ENCODE results near the gene NRAS.
"Not testable (repeated sequence)": the region's sequence is repeated elsewhere in the genome, so short reads cannot be mapped to it uniquely, and the experiment has no call there.

Gene NRAS

GRCh38 chr1:114716304-114717170, at the start of gene NRAS:
TSS of gene NRAS (minus strand) at chr1:114716771. CDS start at chr1:114716160, 611 bp downstream.
- no peaks in the 10 kb centered on the region for H3K9me3 ChIP-seq (ENCODE audit: control insufficient read depth, low read length)
- H3K9ac ChIP-seq (ENCODE audit: low read length), result peak within 1 kb of the TSS; percentile 97
- H3K36me3 ChIP-seq (ENCODE audit: control insufficient read depth, insufficient read depth, low read length, severe bottlenecking), result peaks cover 72% of the 10 kb centered on the region
- H3K4me3 ChIP-seq (ENCODE audit: low read length), result peak within 1 kb of the TSS; percentile 93
- peaks cover 26% of the 10 kb centered on the region for H3K4me1 ChIP-seq (ENCODE audit: control insufficient read depth, insufficient read depth, low read length)
- H3K27me3 ChIP-seq (replicated peaks; ENCODE audit: control insufficient read depth, insufficient read depth, low read length), result no peaks in the 10 kb centered on the region
- DNase-seq (ENCODE audit: low read depth), result peak; percentile 98

DNA sequence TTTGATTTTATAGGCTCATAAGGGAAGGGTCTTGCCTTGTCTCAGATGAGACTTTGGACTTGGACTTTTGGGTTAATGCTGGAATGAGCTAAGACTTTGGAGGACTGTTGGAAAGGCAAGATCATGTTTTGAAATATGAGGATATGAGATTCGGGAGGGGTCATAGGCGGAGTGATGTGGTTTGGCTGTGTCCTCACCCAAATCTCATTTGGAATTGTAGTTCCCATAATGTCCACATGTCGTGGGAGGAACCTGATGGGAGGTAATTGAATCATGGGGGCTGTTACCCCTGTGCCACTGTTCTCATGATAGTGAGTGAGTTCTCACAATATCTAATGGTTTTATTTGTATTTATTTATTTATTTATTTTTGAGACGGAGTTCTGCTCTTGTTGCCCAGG, 48.1 kb upstream of the NRAS start:
- no peak overlapping the region for H3K4me3 ChIP-seq (ENCODE audit: low read length)
- H3K36me3 ChIP-seq (ENCODE audit: control insufficient read depth, insufficient read depth, low read length, severe bottlenecking), result peaks cover 20% of the 10 kb centered on the region
- H3K4me1 ChIP-seq (ENCODE audit: control insufficient read depth, insufficient read depth, low read length), result no peaks in the 10 kb centered on the region
- DNase-seq (ENCODE audit: low read depth), result no peak
- H3K9ac ChIP-seq (ENCODE audit: low read length), result no peak overlapping the region
- H3K27me3 ChIP-seq (replicated peaks; ENCODE audit: control insufficient read depth, insufficient read depth, low read length), result no peaks in the 10 kb centered on the region
- no peaks in the 10 kb centered on the region for H3K9me3 ChIP-seq (ENCODE audit: control insufficient read depth, low read length)

- H3K4me1 ChIP-seq (ENCODE audit: control insufficient read depth, insufficient read depth, low read length), result peaks cover 35% of the 10 kb centered on the region
Observed at GRCh38 chr1:114758256-114758832, 41.8 kb upstream of the NRAS start.

DNA sequence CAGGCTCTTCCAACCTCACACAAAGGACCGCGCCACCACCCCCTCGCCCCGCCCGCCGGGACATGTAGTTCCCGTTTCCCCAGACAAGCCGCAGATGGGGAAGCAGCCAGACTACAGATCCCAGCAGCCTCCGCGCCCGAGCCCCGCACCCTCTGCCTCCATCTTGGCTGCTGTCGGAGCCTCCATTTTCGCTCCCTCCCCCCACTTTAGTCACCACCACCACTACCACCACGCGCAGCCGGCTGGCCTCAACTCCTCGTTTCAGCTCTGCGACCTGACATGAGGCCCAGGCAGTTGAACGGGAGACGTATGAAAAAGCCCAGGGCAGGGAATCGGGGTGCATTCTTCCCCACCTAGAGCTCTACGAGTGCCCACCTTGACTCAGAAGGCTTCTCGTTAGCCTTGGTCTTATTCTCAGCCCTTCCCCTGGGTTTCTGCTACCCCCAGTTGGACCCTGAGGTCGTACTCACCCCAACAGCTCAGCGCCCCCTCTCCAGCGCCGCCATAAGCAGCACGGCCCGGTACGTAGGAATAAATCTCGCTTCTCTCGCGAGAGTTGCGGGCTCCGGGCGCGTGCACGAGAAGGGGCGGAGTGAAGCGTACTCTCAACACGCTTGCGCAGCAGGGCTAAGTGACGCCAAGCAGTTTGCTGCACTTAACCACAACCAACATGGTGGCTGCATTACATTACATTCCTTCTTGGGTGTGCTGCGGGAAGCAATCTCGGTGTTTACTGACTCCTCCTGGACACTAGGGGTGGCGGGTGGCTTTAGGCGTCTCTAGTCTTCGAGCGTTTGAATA, 41.1 kb upstream of the NRAS start, which contains the start of gene CSDE1:
CSDE1 (minus strand) TSS at position 530 of the 801 bp plus-strand sequence. CDS start 18,094 bp downstream, outside the sequence.
- no peaks in the 10 kb centered on the region for H3K36me3 ChIP-seq (ENCODE audit: control insufficient read depth, insufficient read depth, low read length, severe bottlenecking)
- H3K9ac ChIP-seq (ENCODE audit: low read length), result peak within 1 kb of the TSS; percentile 100
- no peaks in the 10 kb centered on the region for H3K9me3 ChIP-seq (ENCODE audit: control insufficient read depth, low read length)
- H3K27me3 ChIP-seq (replicated peaks; ENCODE audit: control insufficient read depth, insufficient read depth, low read length), result no peaks in the 10 kb centered on the region
- peak; percentile 100 for DNase-seq (ENCODE audit: low read depth)
- H3K4me1 ChIP-seq (ENCODE audit: control insufficient read depth, insufficient read depth, low read length), result peaks cover 42% of the 10 kb centered on the region
- peak within 1 kb of the TSS; percentile 99 for H3K4me3 ChIP-seq (ENCODE audit: low read length)

More at GRCh38 chr1:114758256-114758832, 41.8 kb upstream of the NRAS start:
- Histone ChIP-seq H3K9ac (ENCODE audit: low read length) (peak overlapping the region; percentile 100), H3K36me3 (ENCODE audit: control insufficient read depth, insufficient read depth, low read length, severe bottlenecking) (no peaks in the 10 kb centered on the region), H3K4me3 (ENCODE audit: low read length) (peak overlapping the region; percentile 99), H3K9me3 (ENCODE audit: control insufficient read depth, low read length) (no peaks in the 10 kb centered on the region), H3K27me3 (replicated peaks; ENCODE audit: control insufficient read depth, insufficient read depth, low read length) (no peaks in the 10 kb centered on the region)
- no peak for DNase-seq (ENCODE audit: low read depth)

DNA sequence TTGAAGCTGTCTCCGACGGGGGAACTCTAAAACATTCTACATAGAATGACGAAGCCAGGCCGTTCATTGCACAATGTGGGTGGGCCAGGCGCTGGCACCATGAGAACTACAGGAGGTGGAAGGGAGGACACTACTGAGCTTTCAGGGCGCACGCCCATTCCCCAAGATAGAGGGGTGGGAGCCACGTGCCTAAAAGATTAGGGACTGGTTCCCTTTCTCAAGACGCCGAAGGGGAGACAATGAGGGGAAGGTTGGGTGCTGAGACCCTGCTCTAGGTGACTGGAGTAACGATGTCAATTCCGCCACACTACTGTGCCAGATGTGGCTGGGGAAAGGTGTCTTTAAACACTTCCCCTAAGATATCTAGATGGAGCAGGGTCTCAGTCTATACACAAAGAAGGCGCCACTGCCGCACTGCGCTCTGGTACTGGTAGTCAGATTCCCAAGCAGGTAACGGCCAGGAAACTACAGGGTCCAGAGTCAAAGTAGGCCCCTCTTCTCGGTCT, 40.4 kb upstream of the NRAS start:
- Histone ChIP-seq H3K27me3 (replicated peaks; ENCODE audit: control insufficient read depth, insufficient read depth, low read length) (no peaks in the 10 kb centered on the region), H3K4me3 (ENCODE audit: low read length) (peak overlapping the region; percentile 99), H3K4me1 (ENCODE audit: control insufficient read depth, insufficient read depth, low read length) (peaks cover 48% of the 10 kb centered on the region), H3K36me3 (ENCODE audit: control insufficient read depth, insufficient read depth, low read length, severe bottlenecking) (no peaks in the 10 kb centered on the region), H3K9me3 (ENCODE audit: control insufficient read depth, low read length) (no peaks in the 10 kb centered on the region), H3K9ac (ENCODE audit: low read length) (peak overlapping the region; percentile 100)
- peak; percentile 88 for DNase-seq (ENCODE audit: low read depth)

GRCh38 chr1:114756009-114756892, 39.7 kb upstream of the NRAS start:
- Histone ChIP-seq H3K36me3 (ENCODE audit: control insufficient read depth, insufficient read depth, low read length, severe bottlenecking) (no peaks in the 10 kb centered on the region), H3K4me3 (ENCODE audit: low read length) (peak overlapping the region; percentile 99)
- peak; percentile 27 for DNase-seq (ENCODE audit: low read depth)

DNA sequence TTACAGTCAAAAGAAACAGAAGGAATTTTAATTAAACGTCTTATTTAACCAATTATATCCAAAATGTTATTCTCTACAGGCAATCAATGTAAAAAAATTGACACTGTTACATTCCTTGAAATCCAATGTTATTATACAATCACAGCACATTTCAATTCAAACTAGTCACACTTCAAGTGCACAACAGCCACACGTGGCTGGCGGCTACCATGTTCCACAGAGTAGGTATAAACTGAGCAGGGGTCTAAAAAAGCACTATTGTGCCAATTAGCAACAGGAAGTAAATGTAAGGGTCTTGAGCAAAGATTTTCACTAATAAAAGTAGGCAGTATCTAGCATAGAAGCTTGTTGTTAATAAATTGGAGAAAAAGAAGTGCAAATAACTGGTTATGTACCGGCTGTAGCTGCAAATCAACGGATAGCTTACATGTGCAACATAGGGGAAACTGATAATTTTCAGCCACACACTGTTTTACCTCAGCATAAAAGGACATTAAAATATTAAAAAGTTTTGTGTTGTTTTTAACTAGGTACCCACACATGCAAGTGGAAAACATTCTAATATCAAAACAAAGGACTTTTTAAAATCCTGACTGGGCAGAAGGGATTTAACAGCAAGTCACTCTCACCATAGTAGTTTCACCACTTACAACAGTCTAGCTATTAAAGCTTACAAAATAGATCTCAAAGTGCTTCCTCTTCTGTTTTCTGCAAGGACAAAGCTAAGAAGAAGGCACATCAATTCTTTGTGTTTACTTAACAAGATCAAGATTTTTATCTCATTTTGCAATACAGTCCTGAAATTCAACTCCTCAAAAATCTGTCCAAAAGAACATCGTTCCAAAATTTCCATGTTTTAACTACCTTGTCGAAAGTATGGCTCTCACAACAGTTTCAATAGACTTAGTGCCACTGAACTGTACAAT, 38.7 kb upstream of the NRAS start:
- Histone ChIP-seq H3K27me3 (replicated peaks; ENCODE audit: control insufficient read depth, insufficient read depth, low read length) (no peaks in the 10 kb centered on the region), H3K4me3 (ENCODE audit: low read length) (peak overlapping the region; percentile 99), H3K9ac (ENCODE audit: low read length) (peak overlapping the region; percentile 100), H3K4me1 (ENCODE audit: control insufficient read depth, insufficient read depth, low read length) (peaks cover 65% of the 10 kb centered on the region), H3K36me3 (ENCODE audit: control insufficient read depth, insufficient read depth, low read length, severe bottlenecking) (peaks cover 4% of the 10 kb centered on the region), H3K9me3 (ENCODE audit: control insufficient read depth, low read length) (no peaks in the 10 kb centered on the region)
- peak; percentile 55 for DNase-seq (ENCODE audit: low read depth)

More at GRCh38 chr1:114756009-114756892, 39.7 kb upstream of the NRAS start:
- no peaks in the 10 kb centered on the region for H3K27me3 ChIP-seq (replicated peaks; ENCODE audit: control insufficient read depth, insufficient read depth, low read length)
- no peaks in the 10 kb centered on the region for H3K9me3 ChIP-seq (ENCODE audit: control insufficient read depth, low read length)
- H3K9ac ChIP-seq (ENCODE audit: low read length), result peak overlapping the region; percentile 100
- peaks cover 56% of the 10 kb centered on the region for H3K4me1 ChIP-seq (ENCODE audit: control insufficient read depth, insufficient read depth, low read length)

DNA sequence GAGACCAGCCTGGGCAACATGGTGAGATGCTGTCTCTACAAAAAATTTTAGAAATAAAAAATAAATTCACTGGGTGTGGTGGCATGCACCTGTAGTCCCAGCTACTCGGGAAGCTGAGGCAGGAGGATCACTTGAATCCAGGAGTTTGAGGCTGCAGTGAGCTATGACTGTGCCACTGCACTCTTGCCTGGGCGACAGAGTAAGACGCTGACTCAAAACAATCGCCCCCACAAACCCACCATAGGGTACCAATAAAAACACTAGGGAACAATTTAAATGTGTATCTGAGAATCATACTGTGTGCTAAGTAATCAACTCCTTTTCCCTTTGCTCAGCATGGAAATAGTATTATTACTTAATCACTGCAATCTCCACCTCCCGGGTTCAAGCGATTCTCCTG, 37.1 kb upstream of the NRAS start:
- not testable (repeated sequence) for DNase-seq (ENCODE audit: low read depth); H3K9me3 ChIP-seq (ENCODE audit: control insufficient read depth, low read length); H3K4me3 ChIP-seq (ENCODE audit: low read length); H3K9ac ChIP-seq (ENCODE audit: low read length); H3K27me3 ChIP-seq (replicated peaks; ENCODE audit: control insufficient read depth, insufficient read depth, low read length)
- peaks cover 20% of the 10 kb centered on the region for H3K36me3 ChIP-seq (ENCODE audit: control insufficient read depth, insufficient read depth, low read length, severe bottlenecking)
- peaks cover 70% of the 10 kb centered on the region for H3K4me1 ChIP-seq (ENCODE audit: control insufficient read depth, insufficient read depth, low read length)

DNA sequence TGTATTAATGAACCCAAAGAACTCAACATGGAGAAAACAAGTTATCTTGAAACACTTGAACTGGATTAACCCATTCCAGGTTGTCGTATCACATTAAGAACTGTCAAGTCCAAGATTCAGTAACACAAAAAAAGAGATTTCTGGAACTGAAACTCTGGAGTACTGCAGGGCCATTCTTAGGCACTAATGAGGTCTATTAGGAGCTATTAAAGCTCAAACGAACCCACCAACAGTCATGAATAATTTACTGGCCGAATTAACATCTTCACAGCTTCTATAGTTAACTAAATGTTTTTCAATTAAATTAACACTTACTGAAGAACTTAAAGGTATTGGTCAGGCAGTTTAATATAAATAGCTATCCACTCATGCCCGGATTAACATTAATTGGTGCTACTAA, 36.6 kb upstream of the NRAS start:
- Histone ChIP-seq H3K36me3 (ENCODE audit: control insufficient read depth, insufficient read depth, low read length, severe bottlenecking) (peaks cover 26% of the 10 kb centered on the region), H3K27me3 (replicated peaks; ENCODE audit: control insufficient read depth, insufficient read depth, low read length) (no peaks in the 10 kb centered on the region), H3K9me3 (ENCODE audit: control insufficient read depth, low read length) (no peaks in the 10 kb centered on the region), H3K9ac (ENCODE audit: low read length) (no peak overlapping the region), H3K4me3 (ENCODE audit: low read length) (no peak overlapping the region), H3K4me1 (ENCODE audit: control insufficient read depth, insufficient read depth, low read length) (peaks cover 65% of the 10 kb centered on the region)
- no peak for DNase-seq (ENCODE audit: low read depth)

Data from adipocyte (in vitro differentiated cells).